ENCODE data around the gene SP5.

- TF ChIP-seq CTCF (IDR thresholded peaks at IDR 0.05), result no peak
- TF ChIP-seq POLR2AphosphoS5 (IDR thresholded peaks at IDR 0.05), result no peak
Measured at GRCh38 chr2:170743530-170744239, 28.5 kb downstream of the SP5 start.

Measured in breast epithelium (tissue), 3 donors.